CD4-positive, alpha-beta T cell treated with Interferon alpha-2 for 1 hour (primary cell): ENCODE results near the gene AFAP1L2.

Experiments used
- DNase-seq, 2 donors: peaks; one replicate each; pipeline ENCODE4 v3.0.0-alpha.2; 2020 to 2022

Gene AFAP1L2

DNA sequence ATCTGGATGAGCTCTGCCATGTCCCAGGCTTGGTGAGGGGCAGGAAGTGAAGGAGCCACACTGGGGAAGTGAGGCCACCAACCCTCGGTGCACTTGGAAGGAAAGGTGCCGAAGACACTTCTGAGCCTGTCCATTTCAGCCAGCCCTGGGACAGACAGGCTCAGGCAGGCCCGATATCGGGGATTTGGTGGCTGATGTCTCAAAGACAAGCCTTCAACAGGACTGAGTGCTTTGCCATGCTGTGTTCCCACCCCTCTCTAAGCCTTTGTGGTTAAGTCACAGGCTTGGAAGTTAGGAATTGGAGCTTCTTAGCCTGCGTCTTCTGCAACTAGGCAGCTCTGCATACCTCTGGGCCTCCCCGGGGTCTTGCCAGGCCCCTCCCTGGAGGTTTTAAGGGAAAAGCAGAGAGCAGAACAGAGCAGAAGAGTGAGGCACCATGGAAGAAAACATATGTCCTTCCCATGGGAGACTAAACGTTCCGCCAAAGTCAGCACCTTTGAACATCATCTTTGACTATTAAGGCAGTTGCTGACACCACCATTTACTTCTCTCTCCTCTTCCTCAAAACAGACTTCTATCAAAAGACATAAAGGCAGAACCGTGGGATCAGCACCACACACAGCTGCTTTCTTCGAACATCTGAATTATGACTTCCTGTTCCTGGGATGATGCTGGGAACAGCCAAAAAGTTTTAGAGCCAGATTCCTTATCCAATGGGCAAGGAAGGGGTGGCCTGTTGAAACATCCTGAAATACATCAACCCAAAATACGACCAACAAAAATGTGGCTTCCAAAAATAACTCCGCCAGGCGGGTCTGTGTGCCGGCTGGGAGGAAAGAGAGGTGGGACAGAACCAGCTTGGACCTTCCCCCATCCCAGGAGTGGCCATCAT is 71.8 kb downstream of the AFAP1L2 start:
- DNase-seq, result no peak

DNA sequence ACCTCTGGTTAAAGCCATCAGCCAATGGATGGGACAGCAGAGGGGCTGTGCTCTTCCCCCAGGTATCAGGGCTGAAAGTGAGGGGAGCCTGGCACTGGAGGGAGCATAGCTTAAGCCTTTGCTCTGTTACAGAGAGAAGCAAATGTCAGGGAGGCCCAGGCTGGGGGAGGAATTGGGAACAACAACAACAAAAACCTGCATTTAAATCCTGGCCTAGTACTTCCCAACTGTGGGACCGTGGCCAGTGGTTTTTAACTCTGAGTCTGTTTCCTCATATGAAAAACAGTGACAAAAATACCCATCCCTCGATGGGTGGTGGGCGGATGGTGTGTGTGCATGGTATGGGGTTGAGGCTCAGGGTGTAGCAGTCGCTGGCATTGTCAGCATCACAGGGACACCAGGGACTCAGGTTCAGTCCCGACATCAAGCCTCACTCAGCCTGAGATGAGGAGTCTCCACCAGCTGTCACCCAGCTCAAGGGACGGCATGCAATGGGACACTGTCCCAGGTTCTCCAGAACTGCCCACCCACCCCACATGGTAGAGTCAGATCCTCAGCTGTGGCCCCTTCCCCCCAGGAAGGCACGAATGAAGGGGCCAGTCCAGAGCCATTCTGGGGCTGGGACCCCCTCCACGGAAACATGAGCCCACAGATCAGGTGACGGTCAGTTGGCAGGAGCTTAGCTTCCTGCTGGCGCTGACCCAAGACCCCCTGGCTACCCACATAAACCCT is 74.5 kb downstream of the AFAP1L2 start:
- DNase-seq, result no peak

DNA sequence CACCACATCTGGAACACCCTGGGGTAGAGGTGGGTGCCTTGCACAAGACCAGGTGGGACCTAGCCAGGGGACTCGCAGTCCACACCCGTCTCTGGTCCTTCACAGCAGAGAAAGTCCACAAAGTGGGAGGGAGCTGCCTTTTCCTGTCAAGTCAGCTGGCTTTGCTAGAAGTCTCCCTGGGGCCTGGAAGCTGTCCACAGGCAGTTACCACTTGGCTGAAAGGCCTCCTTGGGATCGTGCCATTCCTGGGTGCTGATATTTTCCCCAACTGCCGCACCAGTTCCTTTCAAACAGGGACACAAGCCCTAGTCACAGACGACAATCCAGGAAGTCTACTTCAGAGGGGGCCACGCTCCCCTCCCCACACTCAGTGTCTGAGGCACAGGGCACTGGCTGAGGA is 75.4 kb downstream of the AFAP1L2 start:
- DNase-seq, result no peak

DNA sequence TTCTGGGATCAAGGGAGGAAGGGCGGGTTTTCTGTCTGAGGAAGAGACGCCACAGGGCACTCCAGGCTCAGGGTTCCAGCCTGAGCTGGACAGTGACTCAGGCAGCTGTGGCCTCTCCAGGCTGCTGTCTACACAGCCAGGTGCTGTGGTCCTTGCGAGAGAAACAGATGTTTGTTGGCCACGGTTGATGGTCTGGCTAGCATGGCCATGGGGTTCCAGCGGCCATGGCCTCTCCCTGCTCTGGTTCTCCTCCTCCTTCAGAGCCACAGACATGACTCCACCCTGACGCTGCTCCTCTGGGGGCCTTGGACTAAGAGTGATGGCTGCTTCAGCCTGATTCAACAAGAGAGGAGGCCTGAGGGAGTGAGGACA is 75.9 kb downstream of the AFAP1L2 start:
- DNase-seq, result no peak

DNA sequence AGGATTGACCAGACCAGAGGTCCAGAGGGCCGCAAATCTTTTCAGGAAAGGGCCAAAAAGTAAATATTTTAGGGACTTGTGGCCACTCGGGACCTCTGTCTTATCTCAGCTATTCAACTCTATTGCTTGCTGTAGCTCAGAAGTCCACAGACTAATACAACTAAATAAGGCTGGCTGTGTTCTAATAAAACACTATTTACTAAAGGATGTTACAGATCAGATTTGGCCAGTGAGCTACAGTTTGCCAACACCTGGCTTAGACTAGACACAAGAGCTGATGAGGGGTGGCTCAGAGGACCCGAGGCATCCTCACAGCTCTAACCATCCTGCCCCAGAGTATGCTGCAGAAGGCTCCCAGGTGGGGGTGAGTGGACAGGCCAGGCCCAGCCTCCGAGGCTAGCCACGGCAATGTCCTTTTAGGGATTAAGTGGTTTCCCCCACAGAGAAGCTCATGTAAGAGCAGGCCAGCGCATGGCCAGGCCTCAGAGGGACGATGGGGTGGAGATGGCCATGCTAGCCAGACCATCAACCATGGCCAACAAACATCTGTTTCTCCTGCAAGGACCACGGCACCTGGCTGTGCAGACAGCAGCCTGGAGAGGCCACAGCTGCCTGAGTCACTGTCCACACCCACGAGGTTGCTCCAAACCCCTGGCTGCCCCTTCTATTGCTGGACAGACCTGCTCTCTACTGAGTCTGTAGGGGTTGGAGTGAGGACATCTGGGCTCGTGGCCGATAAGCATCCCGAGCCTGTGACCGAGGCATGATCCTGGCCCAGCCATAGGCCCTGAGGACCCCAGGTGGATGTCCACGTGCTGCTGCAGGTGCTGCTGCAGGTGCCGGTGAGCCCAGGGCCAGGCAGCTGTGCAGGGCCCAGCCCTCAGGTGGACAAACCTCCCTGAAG is 76.5 kb downstream of the AFAP1L2 start:
- no peak for DNase-seq

DNA sequence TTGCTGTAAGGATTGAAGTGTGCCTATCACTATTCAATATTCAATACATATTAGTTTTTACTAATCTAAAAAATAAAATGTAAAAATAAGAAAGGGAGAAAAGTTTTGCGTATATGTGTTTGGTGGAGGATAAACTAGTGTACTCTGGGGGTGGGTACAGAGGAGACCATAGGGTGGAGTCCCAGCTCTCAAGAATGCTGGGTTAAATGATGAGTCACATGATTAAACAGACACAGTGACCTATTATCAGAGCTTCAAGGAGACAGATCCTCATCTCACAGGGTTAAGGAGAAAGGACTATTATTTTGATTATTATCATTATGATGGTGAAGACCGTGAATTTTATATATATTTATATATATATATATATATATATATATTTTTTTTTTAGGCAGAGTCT is 77.5 kb downstream of the AFAP1L2 start:
- no peak for DNase-seq

DNA sequence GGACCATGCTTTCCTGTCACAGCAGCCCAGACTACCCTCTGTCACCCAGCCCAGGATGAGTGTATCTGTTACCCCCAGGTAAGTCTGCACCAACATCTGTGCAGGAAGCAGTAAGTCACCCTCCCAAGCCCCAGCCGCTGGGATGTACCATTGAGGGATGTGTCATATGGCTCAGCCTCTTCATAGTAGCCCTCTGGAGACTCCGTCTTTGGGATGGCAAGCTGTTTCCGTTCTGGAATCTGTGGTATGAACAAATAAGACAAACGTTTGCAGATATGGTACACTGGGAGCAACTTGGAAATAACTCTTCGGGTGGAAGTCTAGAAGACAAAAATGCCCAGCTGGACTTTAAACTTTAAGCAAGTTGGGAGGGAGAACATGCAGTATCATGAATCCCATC is 81.3 kb downstream of the AFAP1L2 start:
- no peak for DNase-seq

DNA sequence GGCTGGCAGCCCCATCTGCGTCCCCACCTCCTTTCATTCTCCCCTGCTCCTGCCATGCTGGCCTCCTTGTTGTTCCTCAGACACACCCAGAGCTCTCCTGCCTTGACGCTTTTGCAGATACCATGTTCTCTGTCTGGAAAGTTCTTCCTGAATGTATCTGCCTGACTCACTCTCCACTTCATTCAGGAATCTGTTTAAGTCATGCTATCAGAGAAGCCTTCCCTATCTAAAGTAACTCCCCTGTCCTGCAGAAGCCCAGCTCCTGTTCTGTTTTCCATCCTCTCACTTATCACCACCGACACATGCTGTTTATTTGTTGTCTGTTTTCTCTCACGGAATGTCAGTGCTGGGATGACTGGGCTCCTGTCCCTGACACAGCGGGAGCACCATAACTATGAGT is 82.0 kb downstream of the AFAP1L2 start:
- no peak for DNase-seq

DNA sequence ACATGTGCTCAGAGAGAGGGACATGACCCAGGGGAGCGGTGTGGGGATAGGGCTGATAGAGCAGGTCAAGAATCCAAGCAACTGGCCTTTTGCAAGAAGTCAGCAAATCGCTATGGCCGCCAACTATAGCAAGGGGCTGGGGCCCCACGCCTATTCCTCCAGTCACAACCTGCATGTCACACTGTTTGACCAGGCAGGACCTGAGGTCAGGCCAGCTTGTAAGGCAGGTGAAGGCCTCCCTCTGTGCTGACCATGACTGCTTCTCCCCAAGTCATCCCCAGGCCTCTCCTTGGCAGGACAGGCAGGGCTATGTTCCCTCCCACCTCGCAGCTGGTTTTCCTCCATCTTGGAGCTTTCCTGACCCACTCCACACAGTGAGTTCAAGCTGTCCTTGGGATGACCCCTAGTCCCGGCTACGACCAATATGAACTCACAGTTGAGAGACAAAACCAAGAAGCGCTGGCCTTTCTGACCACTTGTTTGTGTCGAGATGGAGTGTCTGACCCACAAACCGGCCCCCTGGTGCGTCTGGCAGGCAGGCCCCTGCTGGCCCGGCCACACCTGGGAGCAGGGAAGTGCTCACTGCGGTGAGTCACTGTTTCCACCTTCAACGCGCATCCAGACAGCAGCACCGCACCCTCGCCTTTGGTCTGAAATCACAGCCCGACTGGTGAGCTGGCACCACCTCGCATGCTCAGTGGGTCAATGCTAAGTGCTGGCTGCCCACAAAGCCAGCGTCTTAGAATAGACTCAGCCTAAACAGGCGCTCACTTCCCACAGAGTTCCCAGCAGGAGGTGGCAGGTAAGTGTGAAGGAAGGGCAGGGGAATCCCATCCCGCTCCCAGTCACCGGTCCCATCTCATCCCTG is 83.8 kb downstream of the AFAP1L2 start:
- no peak for DNase-seq

DNA sequence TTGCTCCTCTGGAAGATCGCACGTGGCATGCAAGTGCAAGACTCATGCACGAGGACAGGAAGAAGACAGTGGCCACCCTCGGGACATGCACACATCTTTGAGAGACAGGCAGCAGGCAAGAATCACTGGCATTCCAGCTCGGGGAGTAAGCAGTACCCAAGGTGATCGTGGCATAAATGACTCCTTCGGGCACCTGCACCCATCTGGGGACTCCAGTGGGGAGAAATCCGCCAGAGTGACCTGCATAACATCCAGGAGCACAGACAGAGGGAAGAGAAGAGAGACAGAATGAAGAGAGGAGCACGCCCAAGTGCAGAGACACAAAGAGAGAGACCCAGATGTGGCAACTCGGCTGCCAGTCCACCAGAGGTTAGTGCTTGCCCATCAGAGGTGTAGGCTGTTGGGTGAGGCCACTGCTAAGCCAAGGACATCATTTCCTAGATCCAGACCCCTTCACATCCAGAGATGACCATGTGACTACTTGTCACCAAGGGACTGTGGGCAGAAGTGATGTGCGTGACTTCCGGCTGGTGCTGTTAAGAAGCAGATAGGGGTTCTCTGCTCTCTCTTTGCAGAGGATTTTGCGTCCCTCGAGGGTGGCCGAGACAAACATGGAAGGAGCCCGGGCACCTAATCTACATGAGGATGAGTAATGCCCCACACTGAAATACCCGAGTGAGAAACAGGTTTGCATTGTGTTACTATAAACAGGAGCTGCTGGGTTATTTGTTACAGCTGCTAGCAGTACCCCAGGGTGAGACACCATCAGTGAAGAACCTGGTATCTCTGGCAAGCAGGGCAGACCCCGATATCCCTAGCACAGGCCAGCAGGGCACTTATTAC is 84.7 kb downstream of the AFAP1L2 start:
- no peak for DNase-seq

DNA sequence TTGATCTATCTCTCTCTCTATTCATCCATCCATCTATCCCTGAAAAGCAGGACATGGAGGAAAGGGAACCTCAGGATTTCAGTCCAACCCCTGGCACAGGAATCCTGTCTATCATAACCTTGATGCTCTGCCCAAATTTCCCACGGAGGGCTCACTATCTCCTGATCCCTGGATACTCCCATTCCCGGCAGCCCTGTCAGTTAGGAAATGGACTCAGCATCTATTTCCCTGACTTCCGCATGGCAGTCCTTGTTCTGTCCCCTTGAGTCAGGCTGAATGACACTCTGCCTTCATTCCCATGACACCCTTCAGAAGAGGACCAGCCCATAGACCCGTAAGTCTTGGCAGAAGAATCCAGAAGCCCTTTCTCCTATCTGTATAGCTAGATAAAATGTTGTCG is 87.6 kb downstream of the AFAP1L2 start:
- no peak for DNase-seq

DNA sequence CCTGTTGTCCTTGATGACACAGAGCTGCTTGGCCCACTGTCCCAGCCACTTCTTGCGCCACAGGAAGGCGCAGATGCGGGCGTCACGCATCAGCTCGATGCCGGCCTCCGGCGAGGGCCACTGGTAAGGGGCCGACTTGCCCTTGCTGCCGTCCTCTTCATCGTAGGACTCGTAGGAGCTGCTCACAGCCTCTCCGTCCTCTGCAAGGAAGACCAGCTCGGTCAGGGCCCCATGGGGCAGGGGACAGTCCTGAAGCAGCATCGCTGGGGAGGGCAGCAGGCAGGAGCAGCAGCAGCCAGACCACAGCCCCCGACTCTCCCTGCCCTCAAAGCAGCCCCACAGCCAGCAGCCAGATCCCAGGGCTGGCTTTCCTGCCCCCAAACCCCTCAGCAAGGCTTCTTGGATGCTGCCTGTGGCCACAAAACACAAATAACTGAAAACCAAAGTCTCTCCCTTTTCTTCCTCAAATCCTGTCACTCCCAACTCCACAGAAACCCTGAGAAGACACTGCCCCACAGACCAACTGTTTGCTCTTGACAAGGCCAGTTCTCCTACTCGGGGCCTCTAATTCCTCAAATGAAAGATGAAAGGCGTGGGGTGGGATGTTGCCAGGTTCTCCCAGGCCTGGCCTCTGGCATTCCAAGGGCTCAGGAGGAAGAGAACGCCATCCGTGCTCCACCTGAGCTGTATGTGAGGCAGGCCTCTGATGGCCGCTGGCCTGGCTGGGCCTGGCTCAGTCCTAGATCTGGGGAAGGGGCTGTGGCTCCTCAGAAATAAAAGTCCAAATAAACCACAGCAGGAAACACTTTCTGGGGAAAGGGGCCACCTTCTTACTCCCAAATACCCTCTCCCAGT is 88.5 kb downstream of the AFAP1L2 start:
- DNase-seq, result no peak

DNA sequence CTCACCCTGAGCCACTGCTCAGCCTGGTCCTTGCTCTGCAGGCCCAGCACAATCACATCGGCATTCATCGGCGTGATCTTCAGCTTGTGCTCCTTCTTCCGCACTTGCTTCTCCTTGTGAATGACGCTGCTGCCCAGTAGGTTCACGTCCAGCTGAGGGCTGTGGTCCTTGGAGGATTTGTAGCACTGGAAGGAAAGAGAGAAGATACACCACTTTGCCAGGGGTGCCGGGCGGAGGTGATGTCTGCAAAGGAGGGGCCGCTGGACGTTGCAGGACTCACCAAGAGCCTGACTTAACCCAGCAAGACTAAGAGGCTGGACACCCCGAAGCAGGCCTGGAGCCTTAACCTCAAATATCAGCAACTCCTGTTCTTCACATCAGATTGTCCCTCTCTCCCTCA is 90.4 kb downstream of the AFAP1L2 start:
- no peak for DNase-seq

DNA sequence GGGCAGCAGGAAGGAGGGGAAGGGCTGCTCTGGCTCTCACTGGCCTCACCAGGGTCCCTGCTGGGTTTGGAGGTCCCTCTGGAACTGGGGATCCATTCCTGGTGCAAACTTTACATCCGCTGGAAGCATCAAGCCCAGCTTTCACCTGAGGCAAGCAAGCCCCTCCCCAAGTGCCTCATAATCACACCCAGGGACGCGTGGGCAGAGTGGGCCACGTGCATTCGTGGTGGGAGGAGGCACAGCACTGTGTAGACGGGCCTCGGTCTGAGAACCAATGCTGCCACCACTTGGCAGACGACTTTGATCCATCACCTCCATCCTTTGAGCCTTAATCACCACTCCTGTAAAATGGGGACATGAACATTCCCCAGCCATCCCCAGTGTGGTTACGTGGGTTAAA is 91.2 kb downstream of the AFAP1L2 start:
- DNase-seq, result no peak

DNA sequence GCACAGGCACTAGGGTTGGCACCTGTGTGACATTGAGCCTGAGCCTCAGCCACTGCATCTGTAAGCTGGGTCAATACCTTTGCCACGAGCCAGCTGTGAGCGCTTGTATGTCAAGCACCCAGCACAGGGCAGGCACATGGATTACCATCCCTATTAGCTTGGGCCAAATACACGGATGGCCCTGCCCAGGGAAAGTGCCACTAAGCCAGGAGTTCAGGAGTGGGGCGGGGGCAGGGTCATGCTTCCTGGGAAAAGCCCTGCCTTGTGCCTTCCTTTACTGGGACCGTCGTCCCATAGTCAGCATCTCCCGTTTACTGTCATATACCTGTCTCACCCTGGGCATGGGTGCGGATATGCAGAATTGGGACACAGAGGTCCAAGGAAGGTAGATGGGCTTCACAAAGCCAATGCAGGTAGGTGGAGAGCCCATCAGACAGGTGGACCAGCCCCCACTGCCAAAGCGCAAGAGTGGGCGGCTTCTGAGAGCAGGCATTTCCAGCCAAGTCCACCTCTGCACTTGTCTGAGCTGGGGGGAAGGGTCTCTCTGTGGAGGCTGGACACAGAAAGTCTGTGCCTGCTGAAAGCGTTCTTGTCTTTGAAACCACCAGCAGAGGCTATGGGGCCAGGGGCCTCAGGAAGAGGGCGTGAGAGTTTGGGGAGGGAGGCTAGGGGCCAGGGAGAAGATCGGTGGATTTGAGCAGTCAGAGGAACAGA is 92.6 kb downstream of the AFAP1L2 start:
- DNase-seq, result no peak

DNA sequence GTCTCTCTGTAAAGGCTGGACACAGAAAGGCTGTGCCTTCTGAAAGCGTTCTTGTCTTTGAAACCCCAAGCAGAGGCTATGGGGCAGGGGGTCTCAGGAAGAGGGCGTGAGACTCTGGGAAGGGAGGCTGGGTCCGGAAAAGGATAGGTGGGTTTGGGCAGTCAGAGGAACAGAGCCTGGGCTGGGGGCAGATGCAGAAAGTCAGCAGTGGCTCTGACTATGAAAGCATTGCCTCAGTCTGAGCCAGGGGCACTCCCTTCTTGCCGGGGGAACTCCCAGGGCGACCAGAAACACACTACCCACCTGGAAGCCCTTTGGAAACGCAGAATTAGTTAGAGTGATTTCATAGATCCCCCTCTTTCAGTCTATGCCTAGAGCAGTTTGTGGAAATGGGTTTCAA is 93.3 kb downstream of the AFAP1L2 start:
- DNase-seq, result no peak

DNA sequence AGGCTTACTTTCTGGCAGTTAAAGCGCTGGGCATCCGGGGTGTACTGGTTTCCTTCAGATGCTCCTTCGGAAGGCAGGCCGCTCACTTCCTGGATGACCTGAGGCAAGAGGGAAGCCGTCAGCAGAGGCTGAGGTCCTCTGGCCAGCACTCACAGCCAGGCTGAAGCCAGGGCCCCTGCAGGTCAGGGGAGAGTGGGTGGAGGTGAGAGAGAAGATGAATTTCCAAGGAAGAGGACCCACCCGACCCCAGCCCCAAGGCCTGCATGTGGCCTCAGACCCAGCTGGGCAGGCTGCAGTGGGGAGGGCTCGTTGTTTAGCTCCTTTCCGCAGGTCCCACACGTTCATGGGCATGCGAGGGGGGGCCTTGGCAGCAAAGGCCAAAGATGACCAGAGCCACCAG is 94.0 kb downstream of the AFAP1L2 start:
- DNase-seq, result no peak

DNA sequence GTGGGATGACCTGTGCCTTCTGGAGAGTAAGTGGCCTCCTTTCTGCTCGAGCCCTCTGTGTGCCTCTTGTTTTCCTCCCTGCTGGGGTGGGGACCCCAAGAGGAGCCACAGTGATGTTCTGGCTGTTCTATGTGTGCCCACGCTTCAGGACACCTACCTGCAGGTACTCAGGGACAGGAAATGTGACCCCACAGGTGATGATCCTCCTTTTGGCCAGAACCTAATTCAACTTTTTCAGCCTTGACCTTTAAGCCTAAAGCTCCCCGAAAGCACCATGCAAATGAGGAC is 95.0 kb downstream of the AFAP1L2 start:
- DNase-seq, result no peak

DNA sequence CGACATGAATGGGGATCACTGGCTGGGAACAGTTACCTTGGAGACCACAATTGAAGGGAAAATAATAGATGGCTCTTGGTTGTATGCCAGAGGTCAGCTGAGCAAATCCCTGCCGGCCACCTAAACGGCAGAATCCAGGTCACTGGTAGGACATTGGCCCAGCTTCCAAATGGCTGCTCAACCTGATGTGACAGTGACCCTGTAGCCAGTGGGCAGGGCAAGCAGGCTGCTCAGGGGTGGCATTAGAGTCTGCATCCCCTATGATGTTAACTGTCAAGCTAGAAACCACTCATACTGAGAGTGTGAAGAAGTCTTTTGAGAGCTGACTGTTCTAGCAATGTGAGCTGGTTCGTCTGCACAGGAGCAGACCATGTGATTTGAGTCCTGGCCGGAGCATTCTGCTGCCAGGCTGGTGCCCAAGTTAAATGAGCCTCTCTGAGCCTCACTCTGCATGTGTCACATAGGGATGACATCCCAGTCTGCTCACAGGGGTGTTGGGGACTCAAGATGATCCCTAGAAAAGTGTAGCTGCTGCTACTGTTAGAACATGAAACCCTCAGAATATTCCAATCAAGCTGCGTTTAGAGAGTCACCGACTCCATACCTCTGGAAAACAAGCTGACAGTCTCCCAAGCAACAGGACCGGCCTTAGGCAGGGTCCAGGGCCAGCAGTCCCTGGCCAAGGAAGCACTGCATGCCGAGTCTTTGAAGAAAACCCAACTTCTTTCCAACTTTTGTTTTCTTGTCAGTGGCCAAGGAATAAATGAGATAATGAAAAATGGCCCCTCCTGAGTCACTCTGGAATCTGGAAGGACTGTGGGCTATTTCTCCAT is 95.6 kb downstream of the AFAP1L2 start:
- DNase-seq, result no peak
